Effector CD8-positive, alpha-beta T cell (primary cell): ENCODE results near the gene SLC39A11.

Source experiments
- DNase-seq: peaks from one replicate; lab custom pipeline; 2025; lab: John Stamatoyannopoulos, UW

SLC39A11 gene

DNA sequence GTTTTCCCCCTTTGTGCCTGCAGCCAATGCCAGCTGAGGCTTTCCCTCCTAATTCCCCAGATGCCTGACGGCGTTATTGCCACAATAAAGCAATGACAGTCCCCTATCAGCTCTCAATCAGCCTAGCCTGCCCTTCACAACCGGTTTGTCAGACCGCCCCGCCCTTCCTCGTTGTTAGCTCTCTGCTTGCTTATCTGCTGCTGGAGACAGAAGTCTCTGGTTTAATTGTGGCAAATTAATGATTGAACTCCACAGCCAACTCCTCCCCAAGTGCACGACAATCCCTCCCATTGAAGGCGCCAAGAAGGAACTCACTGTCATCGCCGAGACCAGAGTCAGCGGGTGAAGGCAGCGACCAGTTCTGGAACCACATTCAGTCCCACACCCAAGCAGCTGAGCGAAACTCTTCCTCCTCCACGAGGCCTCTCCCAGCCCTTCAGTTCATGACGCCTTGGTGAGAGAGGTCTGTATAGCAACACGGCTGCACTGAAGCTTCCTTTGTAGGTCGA lies 474.4 kb downstream of the SLC39A11 start:
- DNase-seq: no peak

DNA sequence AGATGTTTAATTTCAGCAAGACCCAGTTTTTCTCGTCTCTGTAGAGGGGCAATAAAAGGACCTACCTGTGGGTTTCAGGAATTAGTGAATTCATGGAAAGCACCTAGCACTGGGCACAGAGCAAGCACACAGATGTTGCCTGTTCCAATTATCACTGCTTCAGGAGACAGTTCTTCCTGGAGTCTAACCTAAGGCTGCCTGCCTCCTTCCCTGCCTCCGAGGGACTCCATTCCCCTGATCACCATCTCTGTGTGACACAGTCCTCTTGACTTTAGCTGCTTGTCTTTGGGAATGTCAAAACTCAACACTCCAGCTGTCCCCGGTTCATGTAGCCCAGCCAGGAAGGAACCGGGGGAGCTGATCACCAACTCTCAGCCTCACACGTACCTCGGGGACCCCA lies 474.9 kb downstream of the SLC39A11 start:
- no peak for DNase-seq

DNA sequence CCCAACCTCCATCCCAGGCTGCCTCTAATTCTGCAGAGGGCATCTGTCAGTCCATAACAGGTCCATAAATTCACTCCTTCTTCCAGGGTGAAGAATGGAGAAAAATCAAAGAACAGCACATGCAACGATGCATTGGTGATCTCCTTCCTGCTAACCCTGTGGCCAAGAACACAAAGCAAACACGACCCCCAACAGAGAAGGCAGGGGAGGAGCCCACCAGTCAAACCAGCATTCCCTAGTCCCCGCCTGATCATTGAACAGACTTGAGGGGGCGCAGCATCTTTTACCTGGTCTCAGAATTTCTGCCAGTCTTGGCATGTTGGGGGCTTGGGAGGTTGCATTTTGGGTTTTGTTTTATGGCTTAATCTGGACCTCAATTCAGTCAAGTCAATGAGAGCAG lies 476.0 kb downstream of the SLC39A11 start:
- DNase-seq: no peak

DNA sequence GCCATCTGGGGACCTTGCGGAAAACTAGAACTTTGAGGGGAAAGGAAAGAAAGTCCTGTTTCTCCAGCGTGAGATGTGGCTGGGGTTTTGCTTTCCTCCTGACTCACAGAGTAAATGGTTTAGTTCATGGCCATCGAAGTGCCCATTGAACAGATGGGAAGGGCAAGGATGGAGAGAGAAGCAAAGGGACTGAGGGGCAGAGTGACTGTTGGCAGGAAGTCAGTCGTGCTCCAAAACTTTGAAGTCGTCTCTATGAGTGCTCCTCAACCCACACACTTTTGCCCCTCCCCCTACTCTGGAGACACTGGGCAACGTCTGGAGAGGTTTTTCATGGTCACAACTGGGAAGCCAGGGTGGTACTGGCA lies 476.9 kb downstream of the SLC39A11 start:
- DNase-seq: no peak

DNA sequence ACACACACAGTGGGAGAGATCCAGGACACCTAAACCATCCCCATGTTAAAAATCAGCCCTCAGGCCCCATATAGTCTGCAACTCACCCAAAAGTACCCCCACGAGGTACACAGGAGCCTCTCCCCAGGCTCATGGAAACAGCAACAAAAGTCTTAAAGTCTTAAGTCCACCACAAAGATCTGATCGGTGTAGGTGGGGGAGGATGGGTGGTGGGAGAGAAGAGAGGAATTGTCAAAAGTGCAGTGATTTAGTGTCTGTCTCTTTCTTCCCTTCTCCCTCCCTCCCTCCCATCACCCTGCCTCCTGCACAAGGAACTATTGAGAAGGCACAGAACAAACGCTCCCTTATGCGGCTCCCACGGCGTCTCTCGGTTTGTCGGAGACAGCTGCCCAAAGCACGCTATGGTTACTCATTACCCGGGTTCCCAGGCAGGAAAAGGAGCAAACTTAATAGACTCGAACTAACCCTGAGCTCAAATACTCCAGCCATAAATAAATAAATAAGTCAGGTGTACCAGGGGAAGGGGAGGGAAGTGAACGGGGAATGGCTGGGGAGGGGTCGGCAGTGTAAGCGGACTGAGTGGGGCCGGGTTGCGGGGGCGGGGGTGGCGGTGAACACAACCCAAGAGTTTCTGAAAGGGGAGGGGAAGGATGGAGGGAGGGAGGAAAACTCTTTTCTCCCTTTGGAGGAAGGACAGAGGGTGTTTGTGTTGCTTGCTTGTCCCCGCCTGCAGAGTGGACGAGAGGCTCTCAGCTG lies 477.4 kb downstream of the SLC39A11 start:
- DNase-seq: no peak

DNA sequence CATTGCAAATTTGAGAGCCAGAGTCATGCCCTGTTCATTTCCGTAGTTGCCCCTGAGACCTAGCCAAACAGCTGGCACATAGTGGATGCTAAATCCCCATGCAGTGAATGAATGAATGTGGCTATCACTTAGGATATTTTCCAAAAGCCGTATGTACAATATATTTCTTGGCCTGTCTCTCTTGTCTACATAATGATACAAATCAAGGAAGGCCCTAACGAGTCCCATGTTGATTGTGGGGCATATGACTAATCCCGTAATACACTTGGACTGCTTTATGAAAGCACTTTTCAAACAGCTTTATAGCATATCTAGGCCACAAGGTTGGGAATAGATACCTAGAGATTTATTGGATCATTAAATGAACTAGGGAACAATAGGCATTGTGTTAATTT lies 478.0 kb downstream of the SLC39A11 start:
- DNase-seq: no peak

DNA sequence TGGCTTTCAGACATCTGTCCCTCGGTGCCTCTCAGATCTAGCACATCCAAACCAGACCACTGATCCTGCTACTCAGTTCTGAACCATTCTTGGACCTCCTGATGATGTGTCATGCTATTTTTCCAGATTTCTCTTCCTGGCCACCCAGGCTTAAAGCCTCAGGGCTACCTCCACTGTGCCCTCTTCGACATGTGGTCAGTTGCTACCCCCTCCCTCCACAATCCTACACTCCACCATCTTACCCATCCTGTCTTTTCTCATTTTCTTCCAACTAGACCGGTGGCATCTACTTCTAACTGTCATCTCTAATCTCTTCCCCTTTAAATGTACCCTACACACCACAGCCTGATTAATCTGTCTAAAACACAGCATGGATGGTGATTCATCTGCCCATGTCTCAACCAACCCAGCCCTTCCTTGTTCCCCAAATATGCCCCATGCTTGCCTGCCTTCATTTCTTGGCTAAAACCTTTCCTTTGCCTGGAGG lies 478.6 kb downstream of the SLC39A11 start:
- DNase-seq: no peak

DNA sequence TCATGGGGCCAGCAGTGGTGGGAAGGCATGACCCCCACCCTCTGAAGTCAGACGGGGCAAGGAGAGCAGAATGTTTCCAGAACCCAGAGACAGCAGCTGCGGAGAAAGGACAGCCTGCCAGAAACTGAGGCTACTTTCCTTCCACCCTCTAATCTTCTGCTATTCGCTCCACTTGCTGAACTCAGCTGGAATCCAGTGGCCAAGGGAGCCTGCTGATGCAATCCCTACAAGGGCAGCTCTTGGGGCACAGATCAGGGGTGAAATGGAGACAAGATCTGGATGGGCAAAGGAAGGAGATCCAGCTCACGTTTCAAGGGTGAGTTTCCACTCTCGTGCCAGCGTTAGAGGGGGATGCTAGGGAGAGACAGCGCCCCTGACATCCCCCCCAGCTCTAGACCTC lies 479.1 kb downstream of the SLC39A11 start:
- DNase-seq: no peak

DNA sequence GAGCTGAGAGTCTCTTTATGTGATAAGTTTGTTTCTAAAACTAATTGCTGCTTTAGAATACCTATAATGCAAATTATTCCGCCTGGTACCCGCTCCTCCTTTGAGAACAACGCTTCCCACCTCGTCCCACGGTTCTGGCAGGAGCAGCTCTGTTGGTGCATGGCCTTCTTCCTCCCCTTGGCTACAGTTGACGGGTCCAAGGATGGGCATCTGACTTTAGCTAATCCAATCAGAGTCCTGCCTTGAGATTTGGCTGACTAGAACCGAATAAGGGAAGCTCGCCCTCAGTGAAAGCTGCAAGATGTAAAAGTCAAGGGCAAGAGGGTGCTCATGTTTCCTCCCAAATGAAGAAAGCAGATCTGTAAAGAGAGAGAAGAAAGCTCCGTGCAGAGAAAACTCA lies 481.3 kb downstream of the SLC39A11 start:
- DNase-seq: no peak

DNA sequence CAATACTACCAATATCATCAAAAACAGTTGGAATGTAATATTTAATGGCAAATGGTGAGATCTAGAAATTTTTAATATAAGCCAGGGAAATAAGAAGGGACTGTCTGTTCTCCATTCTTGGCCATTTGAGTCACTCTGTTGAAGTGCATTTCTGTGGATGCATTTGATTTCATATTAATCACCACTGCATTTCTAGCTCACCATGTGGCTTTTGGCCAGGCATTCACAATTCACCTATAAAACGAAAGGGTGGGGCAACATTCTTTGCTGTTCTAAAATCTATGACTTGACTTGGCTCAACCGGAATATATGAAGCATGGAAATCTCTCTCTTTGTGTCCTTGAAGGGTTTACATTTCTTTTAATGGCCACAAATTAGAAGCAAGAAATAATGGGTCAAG lies 483.0 kb downstream of the SLC39A11 start:
- no peak for DNase-seq

DNA sequence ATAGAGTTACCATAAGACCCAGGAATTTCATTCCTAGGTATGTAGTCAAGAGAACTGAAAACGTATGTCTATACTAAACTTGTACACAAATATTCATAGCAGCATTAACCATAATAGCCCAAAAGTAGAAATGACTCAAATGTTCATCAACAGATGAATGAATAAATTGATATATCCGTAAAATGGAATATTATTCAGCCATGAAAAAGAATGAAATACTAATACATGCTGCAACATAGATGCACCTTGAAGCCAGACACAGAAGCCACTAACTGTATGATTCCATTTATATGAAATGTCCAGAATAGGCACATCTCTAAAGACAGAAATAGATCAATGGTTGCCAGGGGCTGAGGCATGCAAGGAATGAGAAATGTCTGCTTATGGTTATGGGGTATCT lies 484.1 kb downstream of the SLC39A11 start:
- no peak for DNase-seq

DNA sequence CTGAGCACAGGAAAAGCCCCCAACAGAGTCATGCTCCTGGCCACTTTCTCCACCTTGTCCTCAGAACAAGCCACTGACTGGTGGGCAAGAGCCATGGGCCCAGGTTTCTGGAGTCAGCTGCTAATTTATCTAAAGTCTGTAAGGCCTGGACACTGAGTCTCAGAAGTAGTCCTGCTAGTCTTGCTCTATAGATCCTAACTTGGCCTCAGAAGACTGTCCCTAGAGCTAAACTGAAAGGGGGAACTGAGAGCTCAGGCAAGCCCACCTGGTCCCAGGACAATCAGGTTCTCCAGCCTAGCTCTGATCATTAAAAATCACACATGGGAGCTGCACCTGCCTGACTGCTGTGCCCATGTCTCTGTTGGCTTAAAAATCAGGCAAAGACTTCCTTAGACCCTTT lies 485.8 kb downstream of the SLC39A11 start:
- no peak for DNase-seq

DNA sequence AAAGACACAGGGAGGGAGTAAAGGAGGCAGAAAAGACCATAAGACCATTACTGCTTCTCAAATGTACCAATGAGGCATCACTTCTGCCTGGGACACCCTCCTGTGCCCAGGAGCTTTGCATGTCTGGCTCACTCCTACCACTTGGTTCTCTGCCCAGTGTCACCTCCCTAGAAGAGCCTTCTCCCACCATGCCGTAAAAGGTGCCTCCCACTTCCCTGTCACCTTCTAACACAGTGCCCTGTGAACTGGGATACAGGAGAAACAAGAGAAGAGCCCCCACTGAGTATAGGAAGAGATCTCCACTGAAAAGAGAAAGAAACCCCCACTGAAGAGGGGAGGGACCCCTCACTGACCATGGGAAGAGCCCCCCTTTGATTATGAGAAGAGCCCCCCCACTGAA lies 486.9 kb downstream of the SLC39A11 start:
- DNase-seq: no peak

DNA sequence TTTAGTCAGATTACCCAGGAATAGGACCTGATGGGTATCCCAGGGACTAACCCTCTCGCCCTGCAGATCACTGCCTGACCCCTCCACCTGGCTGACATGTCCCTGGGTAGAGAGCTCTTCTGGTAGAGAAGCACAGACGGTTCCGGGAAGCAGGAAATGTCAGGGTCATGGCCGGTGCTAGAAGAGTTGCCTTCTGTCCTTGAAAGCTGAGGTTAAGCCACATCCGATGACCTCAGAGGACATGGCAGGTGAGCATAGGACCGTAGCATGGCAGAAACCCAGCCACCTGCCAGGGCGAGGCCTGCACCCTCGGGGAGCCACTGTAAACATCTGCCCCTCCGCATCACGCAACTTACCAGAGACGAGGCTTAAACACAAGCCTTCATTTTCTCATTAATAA lies 488.0 kb downstream of the SLC39A11 start:
- no peak for DNase-seq

DNA sequence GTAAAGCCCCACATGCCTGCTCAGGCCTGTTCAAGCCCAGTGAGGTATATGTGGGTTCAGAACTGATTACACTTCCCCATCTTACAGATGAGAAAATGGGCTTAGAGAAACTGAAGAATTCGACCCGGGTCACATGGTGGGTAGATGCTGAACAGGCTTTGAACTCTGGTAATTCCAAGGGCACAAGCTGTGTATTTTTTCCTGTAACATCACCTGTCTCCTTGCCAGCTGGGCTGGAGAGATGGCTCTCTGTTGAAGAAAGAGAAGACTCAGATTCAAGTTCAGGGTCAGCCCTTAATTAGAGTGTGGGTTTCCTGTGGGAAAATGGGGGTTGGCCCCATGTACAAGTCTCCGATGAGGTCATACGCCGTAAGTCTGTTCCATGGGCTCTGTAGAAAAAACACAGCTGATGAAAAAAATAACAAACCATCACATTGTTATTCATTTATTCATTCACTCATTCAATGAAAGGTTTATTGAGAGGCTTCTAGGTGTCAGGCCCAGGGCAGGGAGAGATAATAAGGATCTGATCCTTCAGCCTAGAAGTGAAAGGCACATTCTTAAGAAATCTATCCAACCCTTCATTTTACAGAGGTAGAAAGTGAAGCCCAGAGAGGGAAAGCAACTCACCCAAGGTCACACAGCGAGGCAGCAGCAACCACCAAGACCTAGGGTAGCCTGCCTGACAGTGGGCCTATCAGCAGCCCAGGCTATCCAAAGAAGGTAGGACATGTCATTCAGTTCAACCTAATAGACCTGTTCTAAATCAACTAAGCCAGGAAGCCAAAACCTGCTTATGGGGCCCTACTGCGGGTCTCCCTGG lies 488.9 kb downstream of the SLC39A11 start:
- DNase-seq: no peak

DNA sequence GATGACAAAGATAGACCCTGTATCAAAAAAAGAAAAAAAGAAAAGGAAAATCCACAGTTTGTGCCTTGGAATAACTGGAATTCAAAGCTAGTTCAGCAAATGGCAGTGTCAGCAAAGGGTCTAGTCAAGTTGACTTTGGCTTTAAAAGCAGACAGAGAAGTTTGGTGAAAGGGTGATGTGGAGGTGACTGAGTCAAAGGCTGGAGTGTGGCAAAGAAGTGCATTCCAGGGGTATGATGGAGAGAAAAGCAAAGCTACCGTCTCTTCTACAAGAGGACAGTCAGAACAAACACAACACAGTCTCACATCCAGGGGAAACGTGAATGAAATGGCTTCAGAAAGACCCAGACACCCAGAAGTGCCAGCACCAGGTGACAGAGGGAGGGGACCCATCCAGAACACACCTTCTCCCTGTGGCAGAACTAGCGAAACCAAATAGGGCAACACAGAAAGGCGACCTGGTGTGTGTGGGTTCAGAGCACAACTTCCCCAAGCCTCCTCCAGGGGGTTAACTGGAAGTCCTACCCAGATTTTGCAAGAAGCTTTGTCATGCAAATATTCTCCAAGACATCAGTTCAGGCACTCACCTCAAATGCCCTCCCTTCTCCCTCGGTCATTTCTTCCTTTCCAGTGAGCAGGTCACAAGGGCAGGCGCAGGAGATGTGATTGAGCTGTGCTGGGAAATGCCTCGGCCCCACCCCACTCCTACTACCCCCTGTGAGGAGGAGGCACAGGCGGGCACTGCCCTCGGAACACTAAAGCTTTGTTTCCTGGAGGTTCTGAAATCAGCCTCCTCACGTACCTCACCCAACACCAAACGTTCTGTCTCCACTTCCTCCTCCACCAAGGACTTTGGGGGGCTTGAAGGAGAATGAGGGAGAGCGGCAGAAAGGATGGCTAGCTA lies 489.7 kb downstream of the SLC39A11 start:
- no peak for DNase-seq

DNA sequence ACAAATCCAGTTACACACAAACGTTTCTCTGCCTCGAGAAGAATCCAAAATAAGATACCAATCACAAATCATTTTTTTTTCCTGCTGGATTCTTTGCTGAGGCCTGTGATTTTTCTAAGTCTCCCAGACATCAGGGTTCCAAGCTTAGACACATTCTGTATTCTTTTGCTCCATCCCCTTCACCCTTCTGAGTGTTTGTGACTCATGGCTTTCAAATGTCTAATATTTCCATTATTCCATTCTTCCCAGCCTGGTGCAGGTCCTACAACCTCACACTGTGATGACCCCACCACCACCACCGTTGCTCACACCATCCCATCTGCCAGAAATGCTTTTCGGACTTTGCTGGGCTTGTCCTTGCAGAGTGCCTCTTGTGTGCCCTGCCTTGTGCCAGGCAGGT lies 491.6 kb downstream of the SLC39A11 start:
- DNase-seq: no peak

DNA sequence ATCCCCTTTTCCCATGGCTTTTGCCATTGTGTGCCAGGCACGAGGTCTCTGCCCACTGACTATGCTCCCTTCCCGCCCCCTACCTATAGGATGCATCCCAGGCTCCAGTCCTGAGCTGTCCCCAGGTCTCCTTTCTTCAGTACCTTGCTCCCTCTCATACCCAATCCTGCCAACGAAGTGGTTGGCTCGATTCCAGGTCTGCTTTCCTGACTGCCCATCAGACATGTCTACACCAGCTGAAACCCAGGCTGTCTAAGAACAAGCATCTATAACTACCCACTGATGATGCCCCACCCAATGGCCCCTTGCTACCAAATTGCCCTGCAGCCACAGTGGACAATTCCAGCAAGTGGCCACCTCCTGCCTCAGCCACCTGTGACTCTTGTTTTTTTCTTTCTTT lies 492.6 kb downstream of the SLC39A11 start:
- no peak for DNase-seq

DNA sequence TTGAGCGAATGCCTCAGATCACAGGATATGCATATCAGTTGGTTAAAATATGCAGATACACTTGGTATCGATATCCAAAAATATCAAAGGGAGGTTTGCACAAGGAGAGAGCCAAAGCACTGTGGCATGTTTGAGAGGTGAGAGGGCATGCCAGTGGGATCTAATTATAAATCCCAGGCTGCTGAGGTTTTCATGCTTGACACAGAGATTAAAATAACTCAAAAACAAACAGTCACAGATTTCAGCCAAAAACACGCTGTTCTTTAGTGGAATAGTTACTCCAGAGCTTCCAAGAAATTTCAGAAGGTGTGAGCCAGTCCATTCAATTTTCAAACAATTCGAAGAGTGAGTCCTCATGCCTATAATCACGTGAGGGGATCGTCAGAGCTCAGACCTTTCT lies 493.8 kb downstream of the SLC39A11 start:
- no peak for DNase-seq

DNA sequence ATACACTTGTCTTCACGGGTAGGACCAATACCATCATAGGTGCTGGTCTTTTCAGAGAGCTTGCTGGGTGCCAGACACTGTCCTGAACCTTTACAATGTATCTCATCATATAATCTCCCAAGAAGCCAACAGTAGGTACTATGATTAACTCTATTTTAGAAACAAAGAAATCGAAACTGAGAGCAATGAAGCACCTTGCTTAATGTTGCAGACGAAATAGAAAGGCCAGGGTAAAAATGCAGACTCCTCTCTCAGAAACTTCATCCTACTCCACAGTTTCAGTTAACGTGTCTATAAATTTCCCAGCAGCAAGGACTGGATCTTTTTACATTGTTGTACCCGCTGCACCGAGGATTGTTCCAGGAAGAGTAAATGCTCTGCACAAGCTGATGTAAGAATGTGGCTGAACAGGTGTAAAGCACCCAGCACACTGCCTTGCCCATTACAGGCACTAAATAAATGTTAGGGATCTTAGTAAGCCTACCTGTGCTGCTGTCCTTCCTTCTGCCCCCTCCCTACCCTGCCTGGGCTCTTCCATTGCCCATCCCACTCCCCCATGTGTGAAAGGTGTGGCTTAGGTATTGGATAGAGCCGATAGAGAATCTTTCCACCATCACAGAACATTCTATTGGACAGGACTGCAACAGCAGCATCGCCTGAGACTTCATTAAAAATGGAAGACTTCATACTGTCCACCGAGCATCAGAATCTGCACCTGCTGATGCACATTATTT lies 495.0 kb downstream of the SLC39A11 start:
- DNase-seq: no peak
